Fibroblast of mammary gland (primary cell): ENCODE data around the gene LDB2.

Experiments
- DNase-seq: peaks from one replicate; pipeline ENCODE4 v3.0.0-alpha.2; 2010; ENCODE audit warnings: low read depth
- H3K4me3 ChIP-seq: 2 replicates; pipeline ENCODE4 v1.5.1; 2011; ENCODE audit warnings: low read depth, mild to moderate bottlenecking, low read length, moderate library complexity; ENCODE audit not compliant: control insufficient read depth
- TF ChIP-seq, protein P1 (sequence below): conservative IDR thresholded peaks from 2 replicates; pipeline ENCODE4 v1.5.1; 2011; ENCODE audit warnings: low read depth, low read length, inconsistent platforms; ENCODE audit not compliant: control insufficient read depth, insufficient read depth

Gene LDB2

DNA sequence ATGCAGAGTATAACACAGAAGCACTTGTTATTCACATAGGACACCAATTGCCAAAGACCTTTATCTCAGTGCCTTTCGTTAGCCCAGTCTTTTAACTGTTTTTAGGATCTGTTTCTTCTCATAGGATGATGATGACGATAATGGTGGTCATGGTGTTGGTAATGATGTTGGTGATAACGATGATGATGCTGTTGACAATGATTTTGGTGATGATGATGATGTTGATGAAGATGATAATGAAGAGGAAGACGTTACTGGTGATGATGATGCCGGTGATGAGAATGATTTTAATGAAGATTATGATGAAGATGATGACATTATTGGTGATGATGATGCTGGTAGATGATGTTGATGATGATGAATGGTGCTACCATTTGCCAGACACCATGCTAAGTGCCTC is 29.8 kb downstream of the LDB2 start:
- H3K4me3 ChIP-seq: no peak overlapping the region
- no peak for DNase-seq
- TF ChIP-seq, protein P1, sequence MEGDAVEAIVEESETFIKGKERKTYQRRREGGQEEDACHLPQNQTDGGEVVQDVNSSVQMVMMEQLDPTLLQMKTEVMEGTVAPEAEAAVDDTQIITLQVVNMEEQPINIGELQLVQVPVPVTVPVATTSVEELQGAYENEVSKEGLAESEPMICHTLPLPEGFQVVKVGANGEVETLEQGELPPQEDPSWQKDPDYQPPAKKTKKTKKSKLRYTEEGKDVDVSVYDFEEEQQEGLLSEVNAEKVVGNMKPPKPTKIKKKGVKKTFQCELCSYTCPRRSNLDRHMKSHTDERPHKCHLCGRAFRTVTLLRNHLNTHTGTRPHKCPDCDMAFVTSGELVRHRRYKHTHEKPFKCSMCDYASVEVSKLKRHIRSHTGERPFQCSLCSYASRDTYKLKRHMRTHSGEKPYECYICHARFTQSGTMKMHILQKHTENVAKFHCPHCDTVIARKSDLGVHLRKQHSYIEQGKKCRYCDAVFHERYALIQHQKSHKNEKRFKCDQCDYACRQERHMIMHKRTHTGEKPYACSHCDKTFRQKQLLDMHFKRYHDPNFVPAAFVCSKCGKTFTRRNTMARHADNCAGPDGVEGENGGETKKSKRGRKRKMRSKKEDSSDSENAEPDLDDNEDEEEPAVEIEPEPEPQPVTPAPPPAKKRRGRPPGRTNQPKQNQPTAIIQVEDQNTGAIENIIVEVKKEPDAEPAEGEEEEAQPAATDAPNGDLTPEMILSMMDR: no peak

DNA sequence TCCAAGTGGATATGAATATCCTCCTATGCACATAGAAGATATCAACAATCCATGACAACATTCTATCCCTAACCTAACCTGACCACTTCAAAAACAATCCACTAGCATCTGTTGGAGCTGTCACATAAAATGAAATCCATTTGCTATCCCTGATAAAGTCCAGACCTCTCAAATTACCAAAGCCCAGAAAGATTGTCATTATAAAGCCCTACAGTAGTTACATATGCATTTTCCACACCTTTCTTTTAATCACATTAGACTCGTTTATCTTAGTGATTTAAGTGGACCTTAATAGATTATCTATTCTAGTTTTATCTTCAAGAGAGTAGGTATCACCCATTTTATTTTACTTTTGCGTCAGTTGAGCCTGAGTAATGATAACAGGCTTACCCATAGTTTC is 30.6 kb downstream of the LDB2 start:
- H3K4me3 ChIP-seq: no peak overlapping the region
- TF ChIP-seq, protein P1: no peak
- no peak for DNase-seq

DNA sequence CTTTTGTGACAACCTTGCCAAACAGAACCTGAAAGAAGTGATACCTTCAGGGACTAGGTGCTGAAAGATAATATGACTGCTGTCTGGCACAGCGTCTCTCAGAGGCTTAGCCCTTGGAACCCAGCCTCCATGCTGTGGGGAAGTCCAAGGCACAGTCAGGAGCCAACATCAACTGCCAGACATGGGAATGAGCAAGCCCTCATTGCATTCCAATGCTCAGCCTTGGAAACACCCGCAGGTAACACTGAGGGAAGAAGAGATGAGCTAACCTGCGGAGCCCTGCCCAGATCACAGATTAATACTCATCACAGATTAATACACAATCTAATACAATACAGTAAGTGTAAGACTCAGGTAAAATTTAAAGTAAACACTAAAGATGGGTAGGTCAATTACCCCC is 31.5 kb downstream of the LDB2 start:
- TF ChIP-seq, protein P1: no peak
- no peak for DNase-seq
- no peak overlapping the region for H3K4me3 ChIP-seq

DNA sequence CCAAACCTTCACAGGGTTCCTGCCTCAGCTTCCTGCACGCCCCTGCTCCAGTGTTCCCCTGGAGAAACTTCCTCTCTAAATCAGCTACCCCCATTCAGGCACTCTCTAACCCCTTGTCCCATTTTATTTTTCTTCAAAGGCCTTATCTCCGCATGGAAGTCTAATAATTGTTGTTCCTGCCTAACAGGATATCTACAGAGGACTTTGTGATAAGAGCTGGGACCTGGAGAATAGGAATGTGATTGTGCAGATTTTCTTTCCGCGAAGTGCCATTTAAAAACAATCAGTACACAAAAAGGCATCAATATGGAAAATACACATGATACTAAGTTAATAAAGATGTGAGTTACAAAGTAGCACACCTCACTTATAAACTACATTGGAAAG is 32.6 kb downstream of the LDB2 start:
- TF ChIP-seq, protein P1: no peak
- DNase-seq: no peak
- H3K4me3 ChIP-seq: no peak overlapping the region

DNA sequence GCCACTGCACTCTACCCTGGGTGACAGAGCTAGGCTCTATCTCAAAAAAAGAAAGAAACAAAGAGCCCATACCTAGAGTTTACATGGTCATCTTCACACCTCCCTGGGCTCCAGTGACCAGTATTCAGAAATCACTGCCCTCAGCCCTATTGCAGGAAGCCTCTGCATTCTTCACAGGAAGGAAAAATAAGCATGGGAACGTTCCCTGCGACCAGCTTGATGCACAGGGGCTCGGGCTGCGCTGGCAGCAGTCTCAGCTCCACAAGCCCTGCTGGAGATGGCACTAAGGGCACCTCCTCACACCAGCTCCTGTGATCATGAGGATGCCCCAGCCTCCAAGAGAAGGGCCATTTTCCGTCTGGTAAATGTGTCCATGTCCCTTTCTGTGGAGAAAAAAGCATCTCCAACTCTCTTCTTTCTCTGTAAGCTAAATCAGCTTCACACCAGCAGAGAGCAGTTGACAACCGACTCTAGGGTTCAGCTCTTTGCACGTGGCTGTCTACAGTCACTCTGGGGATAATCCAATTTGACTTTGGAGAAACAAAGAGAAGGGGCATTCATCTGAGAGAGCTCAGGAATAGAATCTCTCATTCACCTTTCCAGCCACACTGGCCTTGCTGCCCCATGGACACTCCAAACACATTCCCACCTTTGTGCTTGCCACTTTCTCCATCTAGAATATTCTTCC is 33.1 kb downstream of the LDB2 start:
- no peak for DNase-seq
- H3K4me3 ChIP-seq: no peak overlapping the region
- TF ChIP-seq, protein P1: no peak

DNA sequence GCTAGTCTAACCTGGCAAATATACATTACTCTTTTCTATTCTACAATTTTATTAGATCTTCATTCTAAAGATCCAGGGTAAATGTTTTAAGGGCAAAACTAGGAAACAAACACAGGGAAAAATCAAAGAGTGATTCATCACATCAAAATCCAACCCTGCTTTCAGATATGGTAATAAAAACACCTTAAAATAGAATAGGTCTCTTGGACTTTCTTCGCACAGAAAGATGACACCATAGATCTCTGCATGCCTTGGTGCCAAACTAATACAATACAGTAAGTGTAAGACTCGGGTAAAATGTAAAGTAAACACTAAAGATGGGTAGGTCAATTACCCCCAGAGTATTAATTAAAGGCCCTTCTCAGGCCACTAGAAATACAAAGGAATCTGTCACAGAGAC is 34.2 kb downstream of the LDB2 start:
- TF ChIP-seq, protein P1: no peak
- DNase-seq: no peak
- no peak overlapping the region for H3K4me3 ChIP-seq

DNA sequence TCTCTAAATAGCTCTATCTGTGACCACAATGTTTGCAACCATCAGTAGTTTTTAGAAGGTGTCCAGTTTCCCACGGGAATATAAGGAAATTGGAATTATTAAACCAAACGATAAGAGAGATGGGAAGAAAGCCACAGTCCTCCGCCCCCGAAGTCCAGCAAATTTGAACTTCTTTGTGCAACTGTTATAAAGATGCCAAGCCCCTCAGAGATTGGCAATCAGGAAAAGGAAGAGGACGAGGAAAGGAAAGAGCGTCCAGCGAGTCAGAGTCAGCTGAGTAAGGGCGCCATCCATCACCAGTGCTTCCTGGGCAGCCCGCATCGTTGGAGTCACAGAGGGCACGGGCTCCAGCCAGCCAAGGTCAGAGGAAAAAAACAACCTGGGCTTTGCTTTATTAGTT is 35.7 kb downstream of the LDB2 start:
- TF ChIP-seq, protein P1: no peak
- DNase-seq: peak; percentile 37
- no peak overlapping the region for H3K4me3 ChIP-seq
